ENCODE measurements around the gene KCNA2.

GRCh38 chr1:110582378-110582777 is 23.8 kb downstream of the KCNA2 start:
- TF ChIP-seq POLR2A (IDR thresholded peaks at IDR 0.05; ENCODE audit: low read length) (no peak), GATA1 (IDR thresholded peaks at IDR 0.05; ENCODE audit: low read depth, low read length) (no peak)

Data from erythroblast (primary cell).